H1 (cell line): ENCODE data around the gene ZNF407.

ENCODE experiments used
- CTCF ChIP-seq, 3 experiments: IDR thresholded peaks; 1 replicate in 2 of 3; 2 replicates in 1 of 3; pipeline versions ENCODE4 v1.5.1 to v1.6.1; 2011; ENCODE audit warnings: low read length in 3 of 3, mild to moderate bottlenecking in 3 of 3, inconsistent platforms in 2 of 3, low read depth in 1 of 3, moderate library complexity in 1 of 3; ENCODE audit not compliant: insufficient read depth in 1 of 3; ENCODE audit errors: control extremely low read depth in 1 of 3
- JUND ChIP-seq: IDR thresholded peaks from 2 replicates; pipeline ENCODE4 v1.6.1; 2011; ENCODE audit warnings: mild to moderate bottlenecking, improper control_type of control experiment, low read length
- KDM1A ChIP-seq: fragments of 200-600, 300-600 bp; sonication (generic); IDR thresholded peaks from 2 replicates; pipeline ENCODE4 v1.7.1; 2016; ENCODE audit warnings: mild to moderate bottlenecking, low read length, borderline replicate concordance

GRCh38 chr18:74790451-74790850, 192.8 kb downstream of the ZNF407 start:
- TF ChIP-seq JUND (no peak), CTCF (IDR thresholded peaks at IDR 0.05; ENCODE audit: control extremely low read depth in 1 of 3, insufficient read depth in 1 of 3, low read depth in 1 of 3, low read length in 3 of 3) (no peak), KDM1A (no peak)
